Spleen (tissue), 7 donors: ENCODE results near the gene ARHGEF28.

ENCODE experiments used
- POLR2AphosphoS5 ChIP-seq, 3 donors: sonication (generic); formaldehyde crosslinking; IDR thresholded peaks; one replicate each; pipeline ENCODE4 v1.5.1; 2017; ENCODE audit warnings: antibody characterized with exemption in 3 of 3
- TF ChIP-seq, protein P1 (sequence below), 11 experiments: fragments of 200-600 bp in 7 of 11; fragments of 450-650 bp in 4 of 11; sonication (generic) in 4 of 11; IDR thresholded peaks in 8 of 11; conservative IDR thresholded peaks in 3 of 11; 1 replicate in 7 of 11; 2 replicates in 4 of 11; pipeline versions ENCODE4 v1.4.0 to v1.8.0; 2016 to 2021; ENCODE audit warnings: antibody characterized with exemption in 11 of 11, inconsistent platforms in 4 of 11, mild to moderate bottlenecking in 1 of 11
- donor health status: DM: no; HTN: no; CAD: no; lungs with moderate emphysema.
- donor health status: DM: no; HTN: no; CAD: no.
- donor health status: DM: no; HTN: no; CAD: no.

DNA sequence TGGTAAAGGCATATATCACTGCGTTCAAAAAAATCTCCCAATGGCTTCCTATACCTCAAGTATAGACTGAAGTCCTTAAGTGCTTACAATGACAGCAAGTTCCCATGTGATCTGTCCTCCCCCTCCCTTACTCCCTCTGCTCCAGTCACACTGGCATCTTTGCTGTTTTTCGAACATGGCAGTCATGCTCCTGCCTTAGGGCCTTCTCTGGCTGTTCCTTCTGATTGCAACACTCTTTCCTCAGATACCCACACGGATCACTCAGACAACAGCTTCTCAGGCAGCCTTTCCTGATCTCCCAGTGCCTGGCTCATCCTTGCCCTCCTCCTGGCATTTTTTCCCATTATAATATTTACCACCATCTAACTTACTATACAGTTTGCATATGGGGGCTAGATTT, 232.8 kb downstream of the ARHGEF28 start:
- TF ChIP-seq, protein P1, sequence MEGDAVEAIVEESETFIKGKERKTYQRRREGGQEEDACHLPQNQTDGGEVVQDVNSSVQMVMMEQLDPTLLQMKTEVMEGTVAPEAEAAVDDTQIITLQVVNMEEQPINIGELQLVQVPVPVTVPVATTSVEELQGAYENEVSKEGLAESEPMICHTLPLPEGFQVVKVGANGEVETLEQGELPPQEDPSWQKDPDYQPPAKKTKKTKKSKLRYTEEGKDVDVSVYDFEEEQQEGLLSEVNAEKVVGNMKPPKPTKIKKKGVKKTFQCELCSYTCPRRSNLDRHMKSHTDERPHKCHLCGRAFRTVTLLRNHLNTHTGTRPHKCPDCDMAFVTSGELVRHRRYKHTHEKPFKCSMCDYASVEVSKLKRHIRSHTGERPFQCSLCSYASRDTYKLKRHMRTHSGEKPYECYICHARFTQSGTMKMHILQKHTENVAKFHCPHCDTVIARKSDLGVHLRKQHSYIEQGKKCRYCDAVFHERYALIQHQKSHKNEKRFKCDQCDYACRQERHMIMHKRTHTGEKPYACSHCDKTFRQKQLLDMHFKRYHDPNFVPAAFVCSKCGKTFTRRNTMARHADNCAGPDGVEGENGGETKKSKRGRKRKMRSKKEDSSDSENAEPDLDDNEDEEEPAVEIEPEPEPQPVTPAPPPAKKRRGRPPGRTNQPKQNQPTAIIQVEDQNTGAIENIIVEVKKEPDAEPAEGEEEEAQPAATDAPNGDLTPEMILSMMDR (IDR thresholded peaks at IDR 0.05 in 8 of 11, conservative IDR thresholded peaks at IDR 0.05 in 3 of 11) = no peak
- TF ChIP-seq POLR2AphosphoS5 (IDR thresholded peaks at IDR 0.05) = no peak
